T-helper 2 cell treated with Interferon-gamma antibody and Interleukin-4, amounts not matched to agents 100 ng/mL and 5 ng/mL, for 36 hours (primary cell): ENCODE results near the gene ATAD2B. TPM values are rescaled to one million over a fixed set of nuclear protein-coding genes. Genes with fewer than 3 reads are reported as not detected.

Experiments used
- intact Hi-C: fragments of 100-400 bp; cut with micrococcal nuclease; formaldehyde crosslinking; loops from one replicate; pipeline ENCODE4 v1.15.1; 2023
- total RNA-seq: library from RNA; stranded (reverse); gene quantifications from 2 replicates; pipeline ENCODE4 v1.2.3, GENCODE V29; 2022

Gene ATAD2B
- total RNA-seq, 1 donor from 2014 or later, result 25.5 TPM

- intact Hi-C loops, result no loop called here
These were observed 220.3 kb downstream of the ATAD2B start for GRCh38 chr2:23706613-23707078.

- intact Hi-C loops, result no loop called here
These were observed 220.9 kb downstream of the ATAD2B start for GRCh38 chr2:23705771-23706612.

GRCh38 chr2:23703583-23704385 lies 223.1 kb downstream of the ATAD2B start:
- intact Hi-C loops, result no loop called here

GRCh38 chr2:23703037-23703582 lies 223.8 kb downstream of the ATAD2B start:
- intact Hi-C loops, result no loop called here

GRCh38 chr2:23700627-23701026 lies 226.3 kb downstream of the ATAD2B start:
- intact Hi-C loops, result no loop called here

GRCh38 chr2:23699580-23699925 lies 227.4 kb downstream of the ATAD2B start:
- intact Hi-C loops, result no loop called here

GRCh38 chr2:23698721-23699579 lies 228.0 kb downstream of the ATAD2B start:
- intact Hi-C loops, result no loop called here

Other genes with a start within 250 kb of the ATAD2B start
- gene UBXN2A, start 13.3 kb upstream of the ATAD2B start, total RNA-seq, result 14.6 and 15.9 TPM in 2 replicates
- 0.09 TPM in 1 of 2 replicates, not detected in the other for gene MFSD2B, start 83.0 kb upstream of the ATAD2B start, total RNA-seq
- 20.2 and 22.3 TPM in 2 replicates for gene WDCP, start 120.3 kb upstream of the ATAD2B start, total RNA-seq
- 0.43 and 0.86 TPM in 2 replicates for gene FKBP1B, start 122.6 kb upstream of the ATAD2B start, total RNA-seq
- gene SF3B6, start 149.2 kb upstream of the ATAD2B start, total RNA-seq, result 92.5 and 94.6 TPM in 2 replicates
- gene TP53I3, start 157.7 kb upstream of the ATAD2B start, total RNA-seq, result 2.2 and 2.7 TPM in 2 replicates
- not detected in 2 replicates for gene PFN4, start 196.2 kb upstream of the ATAD2B start, total RNA-seq
- gene FAM228B, start 196.3 kb upstream of the ATAD2B start, total RNA-seq, result 6.6 and 6.8 TPM in 2 replicates
- gene FAM228A, start 247.9 kb upstream of the ATAD2B start, total RNA-seq, result 0.57 TPM in 1 of 2 replicates, not detected in the other